ENCODE measurements around the gene SLC35F3. TPM values are rescaled to one million over a fixed set of nuclear protein-coding genes. Genes with fewer than 3 reads are reported as not detected.
"Not testable (repeated sequence)": the region's sequence is repeated elsewhere in the genome, so short reads cannot be mapped to it uniquely, and the experiment has no call there.

SLC35F3 gene
- total RNA-seq, 4 donors from 2014 or later = 0.82 TPM; not detected in 3

- Histone ChIP-seq H3K36me3 (no peaks in the 10 kb centered on the region), H3K4me3 (no peak overlapping the region), H3K4me1 (no peaks in the 10 kb centered on the region), H3K9me3 (no peaks in the 10 kb centered on the region), H3K27ac (no peak overlapping the region), H3K27me3 (no peaks in the 10 kb centered on the region)
- no peak for DNase-seq
- in situ Hi-C loops (cut with MboI; ENCODE audit: low sequenced_read_pairs in 4 of 4) (no loop called here), intact Hi-C loops (cut with DNase I; ENCODE audit: low total_unique reads) (no loop called here)
- TF ChIP-seq CTCF (IDR thresholded peaks at IDR 0.05 in 4 of 5, conservative IDR thresholded peaks at IDR 0.05 in 1 of 5) (no peak), POLR2A (IDR thresholded peaks at IDR 0.05) (no peak)
- no peak for ATAC-seq
Observed at GRCh38 chr1:234348964-234349363, 444.5 kb downstream of the SLC35F3 start.

- no peak for ATAC-seq
- no peak for DNase-seq
- in situ Hi-C loops (cut with MboI; ENCODE audit: low sequenced_read_pairs in 4 of 4) = no loop called here
- H3K27me3 ChIP-seq = no peaks in the 10 kb centered on the region
- no peaks in the 10 kb centered on the region for H3K9me3 ChIP-seq
- TF ChIP-seq POLR2A (IDR thresholded peaks at IDR 0.05) = no peak
- no peak for TF ChIP-seq CTCF (IDR thresholded peaks at IDR 0.05 in 4 of 5, conservative IDR thresholded peaks at IDR 0.05 in 1 of 5)
- no peaks in the 10 kb centered on the region for H3K36me3 ChIP-seq
- no peak overlapping the region for H3K27ac ChIP-seq
- H3K4me3 ChIP-seq = no peak overlapping the region
- intact Hi-C loops (cut with DNase I; ENCODE audit: low total_unique reads) = no loop called here
- H3K4me1 ChIP-seq = no peaks in the 10 kb centered on the region
Observed at GRCh38 chr1:234355782-234356510, 451.5 kb downstream of the SLC35F3 start.

- H3K36me3 ChIP-seq; H3K27ac ChIP-seq; ATAC-seq; H3K4me1 ChIP-seq; DNase-seq; intact Hi-C loops (cut with DNase I; ENCODE audit: low total_unique reads); in situ Hi-C loops (cut with MboI; ENCODE audit: low sequenced_read_pairs in 4 of 4); H3K9me3 ChIP-seq; H3K27me3 ChIP-seq: not testable (repeated sequence)
- H3K4me3 ChIP-seq = peak overlapping the region in 1 of 4 donors; percentile 11
Observed at GRCh38 chr1:234356615-234357269, 452.3 kb downstream of the SLC35F3 start.

GRCh38 chr1:234357831-234358230 is 453.4 kb downstream of the SLC35F3 start:
- intact Hi-C loops (cut with DNase I; ENCODE audit: low total_unique reads) = no loop called here

More at GRCh38 chr1:234357831-234358230, 453.4 kb downstream of the SLC35F3 start:
- TF ChIP-seq POLR2A (IDR thresholded peaks at IDR 0.05) = no peak
- no peak for TF ChIP-seq CTCF (IDR thresholded peaks at IDR 0.05 in 4 of 5, conservative IDR thresholded peaks at IDR 0.05 in 1 of 5)
- H3K27ac ChIP-seq = no peak overlapping the region
- H3K4me3 ChIP-seq = no peak overlapping the region
- H3K27me3 ChIP-seq = no peaks in the 10 kb centered on the region
- no peaks in the 10 kb centered on the region for H3K4me1 ChIP-seq
- H3K9me3 ChIP-seq = no peaks in the 10 kb centered on the region
- H3K36me3 ChIP-seq = no peaks in the 10 kb centered on the region
- ATAC-seq = no peak
- no peak for DNase-seq
- in situ Hi-C loops (cut with MboI; ENCODE audit: low sequenced_read_pairs in 4 of 4) = no loop called here
